HepG2 (cell line): Measurements from ENCODE around the gene TUBB4B. TPM values are rescaled to one million over a fixed set of nuclear protein-coding genes. Genes with fewer than 3 reads are reported as not detected.

Source experiments
- ATAC-seq: fragments of 200-7000 bp; cut with Tn5 transposase; 3 replicates; pipeline ENCODE4 v1.9.1; 2020; ENCODE audit warnings: mild to moderate bottlenecking, moderate library complexity
- BruUV-seq: library from RNA; stranded (reverse); fragments of 400-500 nt; replicated peaks from 2 replicates; lab custom pipeline; 2021; lab: Mats Ljungman, UMichigan
- CTCF ChIA-PET: fragments of 300-600 bp; formaldehyde crosslinking; extraction: SDS; loops from one replicate; lab custom pipeline; 2021; ENCODE audit warnings: low total read pairs, inconsistent platforms, low intra/inter-chr PET ratio; lab: Yijun Ruan, JAX
- POLR2A ChIA-PET: fragments of 350-600 bp; sonication (Branson Sonifier 250); formaldehyde crosslinking; loops from one replicate; lab custom pipeline; 2020; ENCODE audit warnings: antibody characterized with exemption, inconsistent platforms; lab: Yijun Ruan, JAX
- DNase-seq: peaks from one replicate; pipeline ENCODE4 v3.0.0-alpha.2; 2015; ENCODE audit warnings: low spot score
- FAIRE-seq: peaks from 3 replicates; lab custom pipeline; 2011; peaks lifted over from hg19 to GRCh38; lab: Jason Lieb, UNC
- H2AFZ ChIP-seq: one replicate; pipeline ENCODE4 v1.6.1; 2011; ENCODE audit warnings: low read length, inconsistent platforms
- H3K27ac ChIP-seq: fragments of 300-600 bp; 3 replicates; pipeline ENCODE4 v1.8.0; 2011; ENCODE audit warnings: mixed run types, mild to moderate bottlenecking, mixed read lengths, low read length, inconsistent platforms; ENCODE audit not compliant: insufficient read depth; ENCODE audit errors: extremely low read length
- H3K27me3 ChIP-seq, 2 experiments: fragments of 200-600 bp in 1 of 2; 2 replicates in 1 of 2; 3 replicates in 1 of 2; pipeline versions ENCODE4 v1.6.0 to v1.8.0; 2011; ENCODE audit warnings: low read length in 2 of 2, mild to moderate bottlenecking in 2 of 2, moderate library complexity in 2 of 2, inconsistent platforms in 1 of 2; ENCODE audit not compliant: insufficient read depth in 2 of 2, control insufficient read depth in 1 of 2
- H3K36me3 ChIP-seq, 2 experiments: fragments of 200-600 bp in 1 of 2; replicated peaks in 1 of 2; 2 replicates in 1 of 2; 3 replicates in 1 of 2; pipeline versions ENCODE4 v1.5.1 to v1.8.0; 2011; ENCODE audit warnings: low read length in 2 of 2, inconsistent platforms in 1 of 2; ENCODE audit not compliant: insufficient read depth in 2 of 2, control insufficient read depth in 1 of 2
- H3K4me1 ChIP-seq: 2 replicates; pipeline ENCODE4 v1.5.1; 2012; ENCODE audit warnings: low read length, inconsistent platforms; ENCODE audit not compliant: insufficient read depth
- H3K4me2 ChIP-seq: 2 replicates; pipeline ENCODE4 v1.6.0; 2011; ENCODE audit warnings: low read depth, low read length, inconsistent platforms
- H3K4me3 ChIP-seq, 3 experiments: fragments of 200-600 bp in 1 of 3; sonication (generic), shearing (Covaris generic) in 1 of 3; replicated peaks in 1 of 3; 2 replicates each; pipeline ENCODE4 v1.5.1; 2011 to 2016; ENCODE audit warnings: low read length in 3 of 3, inconsistent platforms in 2 of 3, low read depth in 2 of 3, mild to moderate bottlenecking in 2 of 3, control low read depth in 1 of 3, mixed read lengths in 1 of 3; ENCODE audit not compliant: insufficient read depth in 1 of 3
- H3K79me2 ChIP-seq: one replicate; pipeline ENCODE4 v1.6.1; 2011; ENCODE audit warnings: low read length, inconsistent platforms; ENCODE audit not compliant: insufficient read depth
- H3K9ac ChIP-seq: 2 replicates; pipeline ENCODE4 v1.6.0; 2011; ENCODE audit warnings: mild to moderate bottlenecking, low read depth, low read length, inconsistent platforms; ENCODE audit not compliant: insufficient read depth
- H3K9me3 ChIP-seq: 2 replicates; pipeline ENCODE4 v1.5.1; 2012; ENCODE audit warnings: mild to moderate bottlenecking, low read length
- H4K20me1 ChIP-seq: 2 replicates; pipeline ENCODE4 v1.6.0; 2011; ENCODE audit warnings: inconsistent platforms, mild to moderate bottlenecking, low read length, moderate library complexity; ENCODE audit not compliant: insufficient read depth
- AGO2 ChIP-seq: fragments of 200-400 bp; formaldehyde crosslinking; optimal IDR thresholded peaks from 2 replicates; pipeline ENCODE3; 2017; ENCODE audit warnings: mild to moderate bottlenecking, low read depth, low read length, moderate library complexity
- BRCA1 ChIP-seq: sonication (generic); formaldehyde crosslinking; IDR thresholded peaks from 2 replicates; pipeline ENCODE4 v1.4.0; 2020; ENCODE audit warnings: missing genetic modification reagents
- FOXA1 ChIP-seq, 2 experiments: fragments of 450-650 bp in 1 of 2; sonication (generic) in 1 of 2; formaldehyde crosslinking in 1 of 2; IDR thresholded peaks; 2 replicates each; pipeline versions ENCODE4 v1.4.0 to v1.6.1; 2016 to 2020; ENCODE audit warnings: missing genetic modification reagents in 1 of 2
- HHEX ChIP-seq: IDR thresholded peaks from 2 replicates; pipeline ENCODE4 v1.6.1; 2016; ENCODE audit warnings: control low read depth
- KLF12 ChIP-seq: sonication (generic); formaldehyde crosslinking; IDR thresholded peaks from 2 replicates; pipeline ENCODE4 v1.4.0; 2020; ENCODE audit warnings: missing genetic modification reagents, borderline replicate concordance
- NFYB ChIP-seq: sonication (generic); formaldehyde crosslinking; IDR thresholded peaks from 2 replicates; pipeline ENCODE4 v1.4.0; 2020; ENCODE audit warnings: missing genetic modification reagents
- POLR2A ChIP-seq, 2 experiments: IDR thresholded peaks; 2 replicates each; pipeline ENCODE4 v1.6.1; 2011; ENCODE audit warnings: low read depth in 2 of 2, low read length in 2 of 2, mild to moderate bottlenecking in 1 of 2, moderate library complexity in 1 of 2; ENCODE audit not compliant: insufficient read depth in 1 of 2
- RBFOX2 ChIP-seq: fragments of 200-400 bp; formaldehyde crosslinking; IDR thresholded peaks from 2 replicates; pipeline ENCODE4 v1.6.1; 2017; ENCODE audit warnings: low read depth, mild to moderate bottlenecking, low read length
- RBM39 ChIP-seq: fragments of 200-400 bp; formaldehyde crosslinking; IDR thresholded peaks from one replicate; pipeline ENCODE4 v1.6.1; 2018; ENCODE audit warnings: antibody characterized with exemption, mild to moderate bottlenecking, low read depth, low read length; ENCODE audit not compliant: poor library complexity, severe bottlenecking
- RORA ChIP-seq: sonication (generic); formaldehyde crosslinking; IDR thresholded peaks from 2 replicates; pipeline ENCODE4 v1.5.0; 2020; ENCODE audit warnings: mild to moderate bottlenecking, missing genetic modification reagents, moderate library complexity
- SP1 ChIP-seq, 2 experiments: fragments of 450-650 bp in 1 of 2; sonication (generic) in 1 of 2; formaldehyde crosslinking in 1 of 2; IDR thresholded peaks; 2 replicates each; pipeline versions ENCODE4 v1.4.0 to v1.6.1; 2016 to 2020; ENCODE audit warnings: missing genetic modification reagents in 1 of 2
- TCF7L2 ChIP-seq: IDR thresholded peaks from 2 replicates; pipeline ENCODE4 v1.6.1; 2011; ENCODE audit warnings: mild to moderate bottlenecking, low read depth, low read length, moderate library complexity
- ZBTB38 ChIP-seq: sonication (generic); formaldehyde crosslinking; IDR thresholded peaks from 2 replicates; pipeline ENCODE4 v1.5.1; 2020; ENCODE audit warnings: mild to moderate bottlenecking, missing genetic modification reagents
- ZC3H13 ChIP-seq: sonication (generic); formaldehyde crosslinking; IDR thresholded peaks from 2 replicates; pipeline ENCODE4 v1.8.1; 2023; ENCODE audit warnings: mild to moderate bottlenecking, missing genetic modification reagents, moderate library complexity
- ZFY ChIP-seq: sonication (generic); formaldehyde crosslinking; IDR thresholded peaks from 2 replicates; pipeline ENCODE4 v1.4.0; 2020; ENCODE audit warnings: missing genetic modification reagents
- ZNF780A ChIP-seq: sonication (generic); formaldehyde crosslinking; IDR thresholded peaks from 2 replicates; pipeline ENCODE4 v1.8.0; 2022; ENCODE audit warnings: mild to moderate bottlenecking, missing genetic modification reagents, moderate library complexity
- ZSCAN25 ChIP-seq: sonication (generic); formaldehyde crosslinking; IDR thresholded peaks from 2 replicates; pipeline ENCODE4 v1.8.0; 2022; ENCODE audit warnings: mild to moderate bottlenecking, missing genetic modification reagents
- WGBS: methylation state at CpG from one replicate; pipeline ENCODE4 v1.1.6; 2017; ENCODE audit warnings: low lambda C conversion rate; 5-methylcytosine and 5-hydroxymethylcytosine counted together
- in situ Hi-C: cut with HindIII; loops from 2 replicates; pipeline ENCODE4 v1.10.0; 2017; ENCODE audit warnings: low pct_unique_long_range_greater_than_20kb; ENCODE audit not compliant: extremely low pct_ligation_motif_present
- intact Hi-C: fragments of 100-400 bp; cut with micrococcal nuclease; formaldehyde crosslinking; loops from one replicate; pipeline ENCODE4 v1.10.0; 2022; ENCODE audit not compliant: unreplicated experiment
- polyA plus RNA-seq, 8 experiments: library from polyadenylated mRNA; depleted of rRNA in 3 of 8; stranded (reverse) in 7 of 8; unstranded in 1 of 8; fragments of >200 nt; fragmentation: Illumina TruSeq in 4 of 8; extraction: Trizol in 4 of 8; gene quantifications; 2 replicates each; pipeline versions ENCODE4 v1.2.1 to v1.2.3, GENCODE V29; 2011 to 2016; ENCODE audit warnings: low read depth in 4 of 8, missing spikeins in 1 of 8, mixed read lengths in 1 of 8; ENCODE audit not compliant: insufficient read depth in 1 of 8
- total RNA-seq, 5 experiments: library from RNA; depleted of rRNA; stranded (reverse); fragments of >200 nt; fragmentation: Illumina TruSeq; extraction: Trizol; gene quantifications; 2 replicates each; pipeline ENCODE4 v1.2.3, GENCODE V29; 2016; ENCODE audit warnings: low read depth in 1 of 5
- TF ChIP-seq, protein P1 (sequence below): sonication (generic); formaldehyde crosslinking; IDR thresholded peaks from 2 replicates; pipeline ENCODE4 v1.5.0; 2020; ENCODE audit warnings: mild to moderate bottlenecking, missing genetic modification reagents
- TF ChIP-seq, protein P2 (sequence below): sonication (generic); formaldehyde crosslinking; IDR thresholded peaks from 2 replicates; pipeline ENCODE4 v1.5.0; 2020; ENCODE audit warnings: missing genetic modification reagents, mild to moderate bottlenecking, borderline replicate concordance
- TF ChIP-seq, protein P3 (sequence below): sonication (generic); formaldehyde crosslinking; IDR thresholded peaks from 2 replicates; pipeline ENCODE4 v1.4.0; 2020; ENCODE audit warnings: missing genetic modification reagents

The TUBB4B gene
- total and polyA plus RNA-seq, 2 of the 13 experiments (the other 11 are each of a cell fraction or from before 2014, with no cell fraction given) = 182 to 412 TPM

DNA sequence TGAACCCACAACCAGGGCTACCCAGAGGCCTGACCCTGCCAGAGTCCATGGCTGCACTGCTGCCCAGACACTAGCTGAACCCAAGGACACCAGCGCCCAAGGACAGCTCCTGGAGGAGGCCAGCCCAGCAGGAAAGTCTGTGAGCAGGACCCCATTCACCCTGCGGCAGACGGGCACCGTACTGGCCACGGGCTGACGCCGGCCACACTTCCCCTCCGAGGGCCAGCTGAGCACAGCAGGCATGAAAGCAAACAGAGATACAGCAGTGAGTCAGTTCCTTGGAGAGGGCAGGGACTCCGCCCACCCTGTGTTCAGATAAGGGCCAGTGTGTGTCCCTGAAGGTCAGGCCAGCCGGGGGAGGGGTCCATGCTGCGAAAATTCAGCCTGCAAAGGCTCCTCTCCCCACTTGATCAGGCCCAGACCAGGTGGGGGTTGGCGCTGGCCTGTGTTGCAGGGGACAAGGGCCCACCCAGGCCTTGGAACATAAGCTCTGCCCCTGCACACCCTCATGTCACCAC, 22.3 kb upstream of the TUBB4B start (continued):
- TF ChIP-seq, protein P1, sequence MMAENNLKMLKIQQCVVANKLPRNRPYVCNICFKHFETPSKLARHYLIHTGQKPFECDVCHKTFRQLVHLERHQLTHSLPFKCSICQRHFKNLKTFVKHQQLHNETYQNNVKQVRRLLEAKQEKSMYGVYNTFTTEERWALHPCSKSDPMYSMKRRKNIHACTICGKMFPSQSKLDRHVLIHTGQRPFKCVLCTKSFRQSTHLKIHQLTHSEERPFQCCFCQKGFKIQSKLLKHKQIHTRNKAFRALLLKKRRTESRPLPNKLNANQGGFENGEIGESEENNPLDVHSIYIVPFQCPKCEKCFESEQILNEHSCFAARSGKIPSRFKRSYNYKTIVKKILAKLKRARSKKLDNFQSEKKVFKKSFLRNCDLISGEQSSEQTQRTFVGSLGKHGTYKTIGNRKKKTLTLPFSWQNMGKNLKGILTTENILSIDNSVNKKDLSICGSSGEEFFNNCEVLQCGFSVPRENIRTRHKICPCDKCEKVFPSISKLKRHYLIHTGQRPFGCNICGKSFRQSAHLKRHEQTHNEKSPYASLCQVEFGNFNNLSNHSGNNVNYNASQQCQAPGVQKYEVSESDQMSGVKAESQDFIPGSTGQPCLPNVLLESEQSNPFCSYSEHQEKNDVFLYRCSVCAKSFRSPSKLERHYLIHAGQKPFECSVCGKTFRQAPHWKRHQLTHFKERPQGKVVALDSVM = no peak
- TF ChIP-seq, protein P2, sequence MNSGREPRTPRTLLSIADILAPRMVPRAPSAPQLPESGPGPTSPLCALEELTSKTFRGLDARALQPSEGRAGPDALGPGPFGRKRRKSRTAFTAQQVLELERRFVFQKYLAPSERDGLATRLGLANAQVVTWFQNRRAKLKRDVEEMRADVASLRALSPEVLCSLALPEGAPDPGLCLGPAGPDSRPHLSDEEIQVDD (CRISPR knock-in tag) = no peak
- no peak for TF ChIP-seq HHEX (CRISPR knock-in tag)
- TF ChIP-seq TCF7L2 = no peak
- 0 out of 2 replicates have a peak, but pooled peaks have one; percentile 26 for TF ChIP-seq ZNF780A (CRISPR knock-in tag)
- no peak for TF ChIP-seq RBM39

DNA sequence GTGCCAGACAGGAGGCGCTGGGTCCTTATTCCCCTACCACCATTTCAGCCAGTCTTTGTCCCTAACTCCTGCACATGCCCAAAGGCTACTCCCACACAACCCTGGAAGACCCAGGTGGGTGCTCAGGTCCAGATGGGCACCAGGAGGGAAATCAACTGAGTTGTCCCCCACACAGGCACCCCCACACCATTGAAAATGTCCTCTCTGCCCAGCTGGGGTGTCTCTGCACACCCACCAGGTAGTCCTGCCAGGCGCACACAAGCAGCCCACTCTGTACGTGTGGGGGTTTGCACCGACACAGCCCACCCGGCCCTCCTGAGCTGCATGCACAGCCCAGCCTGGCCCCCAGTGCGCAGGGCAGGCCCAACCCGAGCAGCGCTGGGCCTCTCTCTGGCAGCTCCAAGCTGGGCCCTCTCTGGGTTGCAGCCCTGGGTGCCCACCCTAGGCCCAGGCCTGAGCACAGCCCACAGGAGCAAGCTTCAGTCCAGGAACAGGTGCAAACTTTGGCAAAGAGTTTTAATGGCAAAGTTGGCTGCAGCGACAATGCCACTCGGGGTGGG, 21.2 kb upstream of the TUBB4B start:
- Histone ChIP-seq H2AFZ (no peak overlapping the region), H3K4me1 (peaks cover 45% of the 10 kb centered on the region), H4K20me1 (peaks cover 4% of the 10 kb centered on the region; the same call in 1 of the 2 replicates), H3K27me3 (no peaks in the 10 kb centered on the region; a peak in 1 of 5 replicates), H3K79me2 (peaks cover 3% of the 10 kb centered on the region), H3K36me3 (no peaks in the 10 kb centered on the region), H3K9me3 (no peaks in the 10 kb centered on the region), H3K9ac (no peak overlapping the region), H3K27ac (no peak overlapping the region), H3K4me2 (no peak overlapping the region), H3K4me3 (no peak overlapping the region)
- BruUV-seq = no TSS peak
- ChIA-PET CTCF (no interaction called here), POLR2A (interaction anchor here (0.6 to 13.4 kb wide), 6 partner anchors 15 to 92 kb away, joined by 3 to 225 read pairs (median 8); partner anchors contain the start of genes NDOR1, TMEM203, TPRN and TUBB4B)
- in situ Hi-C loops (no loop called here), intact Hi-C loops (no loop called here)
- ATAC-seq = no peak
- TF ChIP-seq POLR2A (IDR thresholded peaks at IDR 0.05; ENCODE audit: insufficient read depth in 1 of 2, low read depth in 2 of 2, low read length in 2 of 2) = no peak
- TF ChIP-seq ZFY = 0 out of 2 replicates have a peak, but pooled peaks have one; percentile 20
- TF ChIP-seq KLF12 (CRISPR knock-in tag) = no peak
- TF ChIP-seq ZC3H13 (CRISPR knock-in tag) = peak; percentile 93
- TF ChIP-seq RBFOX2 = peak; percentile 19; the same call in 1 of the 2 replicates
- TF ChIP-seq, protein P3, sequence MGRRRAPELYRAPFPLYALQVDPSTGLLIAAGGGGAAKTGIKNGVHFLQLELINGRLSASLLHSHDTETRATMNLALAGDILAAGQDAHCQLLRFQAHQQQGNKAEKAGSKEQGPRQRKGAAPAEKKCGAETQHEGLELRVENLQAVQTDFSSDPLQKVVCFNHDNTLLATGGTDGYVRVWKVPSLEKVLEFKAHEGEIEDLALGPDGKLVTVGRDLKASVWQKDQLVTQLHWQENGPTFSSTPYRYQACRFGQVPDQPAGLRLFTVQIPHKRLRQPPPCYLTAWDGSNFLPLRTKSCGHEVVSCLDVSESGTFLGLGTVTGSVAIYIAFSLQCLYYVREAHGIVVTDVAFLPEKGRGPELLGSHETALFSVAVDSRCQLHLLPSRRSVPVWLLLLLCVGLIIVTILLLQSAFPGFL (CRISPR knock-in tag) = no peak
- TF ChIP-seq SP1 (IDR thresholded peaks at IDR 0.05) = no peak
- TF ChIP-seq SP1 (CRISPR knock-in tag; IDR thresholded peaks at IDR 0.05) = no peak
- no peak for TF ChIP-seq NFYB (CRISPR knock-in tag)
- no peak for TF ChIP-seq BRCA1
- no peak for TF ChIP-seq ZSCAN25
- no peak for TF ChIP-seq FOXA1 (IDR thresholded peaks at IDR 0.05)
- TF ChIP-seq FOXA1 (CRISPR knock-in tag; IDR thresholded peaks at IDR 0.05) = no peak
- TF ChIP-seq AGO2 = peak; percentile 73
- no peak for TF ChIP-seq RORA (CRISPR knock-in tag)
- no peak for TF ChIP-seq ZBTB38 (CRISPR knock-in tag)
- 96% methylated on average over 5 of the region's 10 CpGs for whole genome bisulfite sequencing
- no peak for DNase-seq
- FAIRE-seq = no peak
